ENCODE measurements around the gene HAX1.

GRCh38 chr1:154237880-154238506, 34.4 kb upstream of the HAX1 start:
- TF ChIP-seq CTCF (conservative IDR thresholded peaks at IDR 0.05; ENCODE audit: low read depth, low read length) (no peak), EZH2 (IDR thresholded peaks at IDR 0.05; ENCODE audit: borderline replicate concordance, low read depth, low read length, poor library complexity, severe bottlenecking) (no peak)
